ENCODE data around the gene SERPINB7. TPM values are rescaled to one million over a fixed set of nuclear protein-coding genes. Genes with fewer than 3 reads are reported as not detected.

The SERPINB7 gene
- polyA plus RNA-seq, 1 of the 3 experiments (the other 2 are of a cell fraction), result 99.5 TPM

DNA sequence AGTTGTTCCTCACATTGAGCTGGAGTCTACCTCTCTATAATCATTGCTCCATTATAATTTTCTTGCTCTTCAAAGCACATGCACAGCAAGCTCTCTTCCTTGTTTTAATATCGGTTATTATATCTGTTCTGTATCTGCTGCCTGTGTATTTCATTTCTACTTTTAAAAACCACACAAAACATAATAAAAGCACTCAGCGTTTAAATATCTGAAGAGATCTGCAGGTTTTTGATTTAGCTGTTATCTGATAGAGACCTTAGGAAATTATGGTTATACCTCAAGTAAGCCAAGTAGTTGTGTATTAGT, 49.0 kb downstream of the SERPINB7 start:
- Histone ChIP-seq H3F3A (replicated peaks; ENCODE audit: insufficient read depth) (peaks cover 5% of the 10 kb centered on the region), H3K27ac (ENCODE audit: low read depth in 2 of 2, low read length in 1 of 2) (no peak overlapping the region; a peak in 1 of 4 replicates), H3K36me3 (replicated peaks in 1 of 2; ENCODE audit: control insufficient read depth in 1 of 2, insufficient read depth in 2 of 2, low read length in 1 of 2) (no peaks in the 10 kb centered on the region), H3K4me2 (0 out of 2 replicates have a peak overlapping the region, but pooled peaks have one; percentile 11), H2AFZ (ENCODE audit: low read depth) (peak overlapping the region; percentile 37; the same call in 1 of the 2 replicates), H3K9me2 (no peaks in the 10 kb centered on the region), H3K4me1 (ENCODE audit: control insufficient read depth in 1 of 2, insufficient read depth in 2 of 2, low read depth in 1 of 2, low read length in 1 of 2) (peaks cover 4 to 11% of the 10 kb centered on the region in 2 experiments; a peak in 3 of 4 replicates), H3K4me3 (ENCODE audit: low read depth in 2 of 2, low read length in 1 of 2) (no peak overlapping the region; a peak in 1 of 4 replicates), H4K20me1 (ENCODE audit: insufficient read depth) (no peaks in the 10 kb centered on the region), H3K9ac (no peak overlapping the region), H3K79me2 (ENCODE audit: insufficient read depth) (no peaks in the 10 kb centered on the region), H3K27me3 (ENCODE audit: insufficient read depth) (no peaks in the 10 kb centered on the region), H3K9me3 (no peaks in the 10 kb centered on the region)
- no peak for TF ChIP-seq NRF1 (IDR thresholded peaks at IDR 0.05; ENCODE audit: low read depth, low read length)
- TF ChIP-seq, protein P1, sequence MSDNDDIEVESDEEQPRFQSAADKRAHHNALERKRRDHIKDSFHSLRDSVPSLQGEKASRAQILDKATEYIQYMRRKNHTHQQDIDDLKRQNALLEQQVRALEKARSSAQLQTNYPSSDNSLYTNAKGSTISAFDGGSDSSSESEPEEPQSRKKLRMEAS (IDR thresholded peaks at IDR 0.05; ENCODE audit: low read depth), result no peak
- no peak for TF ChIP-seq FOXJ3 (CRISPR knock-in tag; IDR thresholded peaks at IDR 0.05)
- no peak for TF ChIP-seq TEAD4 (IDR thresholded peaks at IDR 0.05; ENCODE audit: borderline replicate concordance, insufficient read depth)
- TF ChIP-seq FOXM1 (IDR thresholded peaks at IDR 0.05; ENCODE audit: low read depth), result no peak
- no peak for TF ChIP-seq JUND (IDR thresholded peaks at IDR 0.05)
- TF ChIP-seq YY1 (IDR thresholded peaks at IDR 0.05; ENCODE audit: low read depth), result no peak
- TF ChIP-seq, protein P2, sequence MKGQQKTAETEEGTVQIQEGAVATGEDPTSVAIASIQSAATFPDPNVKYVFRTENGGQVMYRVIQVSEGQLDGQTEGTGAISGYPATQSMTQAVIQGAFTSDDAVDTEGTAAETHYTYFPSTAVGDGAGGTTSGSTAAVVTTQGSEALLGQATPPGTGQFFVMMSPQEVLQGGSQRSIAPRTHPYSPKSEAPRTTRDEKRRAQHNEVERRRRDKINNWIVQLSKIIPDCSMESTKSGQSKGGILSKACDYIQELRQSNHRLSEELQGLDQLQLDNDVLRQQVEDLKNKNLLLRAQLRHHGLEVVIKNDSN (IDR thresholded peaks at IDR 0.05; ENCODE audit: borderline replicate concordance, low read depth), result no peak
- TF ChIP-seq GABPA (IDR thresholded peaks at IDR 0.05; ENCODE audit: low read depth), result no peak
- TF ChIP-seq, protein P3, sequence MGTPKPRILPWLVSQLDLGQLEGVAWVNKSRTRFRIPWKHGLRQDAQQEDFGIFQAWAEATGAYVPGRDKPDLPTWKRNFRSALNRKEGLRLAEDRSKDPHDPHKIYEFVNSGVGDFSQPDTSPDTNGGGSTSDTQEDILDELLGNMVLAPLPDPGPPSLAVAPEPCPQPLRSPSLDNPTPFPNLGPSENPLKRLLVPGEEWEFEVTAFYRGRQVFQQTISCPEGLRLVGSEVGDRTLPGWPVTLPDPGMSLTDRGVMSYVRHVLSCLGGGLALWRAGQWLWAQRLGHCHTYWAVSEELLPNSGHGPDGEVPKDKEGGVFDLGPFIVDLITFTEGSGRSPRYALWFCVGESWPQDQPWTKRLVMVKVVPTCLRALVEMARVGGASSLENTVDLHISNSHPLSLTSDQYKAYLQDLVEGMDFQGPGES (IDR thresholded peaks at IDR 0.05; ENCODE audit: low read depth, low read length), result no peak
- no peak for TF ChIP-seq RXRA (IDR thresholded peaks at IDR 0.05; ENCODE audit: borderline replicate concordance, low read depth)
- TF ChIP-seq RCOR1 (IDR thresholded peaks at IDR 0.05; ENCODE audit: low read length), result no peak
- TF ChIP-seq, protein P4, sequence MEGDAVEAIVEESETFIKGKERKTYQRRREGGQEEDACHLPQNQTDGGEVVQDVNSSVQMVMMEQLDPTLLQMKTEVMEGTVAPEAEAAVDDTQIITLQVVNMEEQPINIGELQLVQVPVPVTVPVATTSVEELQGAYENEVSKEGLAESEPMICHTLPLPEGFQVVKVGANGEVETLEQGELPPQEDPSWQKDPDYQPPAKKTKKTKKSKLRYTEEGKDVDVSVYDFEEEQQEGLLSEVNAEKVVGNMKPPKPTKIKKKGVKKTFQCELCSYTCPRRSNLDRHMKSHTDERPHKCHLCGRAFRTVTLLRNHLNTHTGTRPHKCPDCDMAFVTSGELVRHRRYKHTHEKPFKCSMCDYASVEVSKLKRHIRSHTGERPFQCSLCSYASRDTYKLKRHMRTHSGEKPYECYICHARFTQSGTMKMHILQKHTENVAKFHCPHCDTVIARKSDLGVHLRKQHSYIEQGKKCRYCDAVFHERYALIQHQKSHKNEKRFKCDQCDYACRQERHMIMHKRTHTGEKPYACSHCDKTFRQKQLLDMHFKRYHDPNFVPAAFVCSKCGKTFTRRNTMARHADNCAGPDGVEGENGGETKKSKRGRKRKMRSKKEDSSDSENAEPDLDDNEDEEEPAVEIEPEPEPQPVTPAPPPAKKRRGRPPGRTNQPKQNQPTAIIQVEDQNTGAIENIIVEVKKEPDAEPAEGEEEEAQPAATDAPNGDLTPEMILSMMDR (IDR thresholded peaks at IDR 0.05), result no peak
- TF ChIP-seq ELF1 (IDR thresholded peaks at IDR 0.05), result no peak
- TF ChIP-seq, protein P5, sequence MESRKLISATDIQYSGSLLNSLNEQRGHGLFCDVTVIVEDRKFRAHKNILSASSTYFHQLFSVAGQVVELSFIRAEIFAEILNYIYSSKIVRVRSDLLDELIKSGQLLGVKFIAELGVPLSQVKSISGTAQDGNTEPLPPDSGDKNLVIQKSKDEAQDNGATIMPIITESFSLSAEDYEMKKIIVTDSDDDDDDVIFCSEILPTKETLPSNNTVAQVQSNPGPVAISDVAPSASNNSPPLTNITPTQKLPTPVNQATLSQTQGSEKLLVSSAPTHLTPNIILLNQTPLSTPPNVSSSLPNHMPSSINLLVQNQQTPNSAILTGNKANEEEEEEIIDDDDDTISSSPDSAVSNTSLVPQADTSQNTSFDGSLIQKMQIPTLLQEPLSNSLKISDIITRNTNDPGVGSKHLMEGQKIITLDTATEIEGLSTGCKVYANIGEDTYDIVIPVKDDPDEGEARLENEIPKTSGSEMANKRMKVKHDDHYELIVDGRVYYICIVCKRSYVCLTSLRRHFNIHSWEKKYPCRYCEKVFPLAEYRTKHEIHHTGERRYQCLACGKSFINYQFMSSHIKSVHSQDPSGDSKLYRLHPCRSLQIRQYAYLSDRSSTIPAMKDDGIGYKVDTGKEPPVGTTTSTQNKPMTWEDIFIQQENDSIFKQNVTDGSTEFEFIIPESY (IDR thresholded peaks at IDR 0.05; ENCODE audit: borderline replicate concordance, low read depth), result no peak
- TF ChIP-seq POLR2AphosphoS5 (IDR thresholded peaks at IDR 0.05; ENCODE audit: low read depth, low read length), result no peak
- no peak for TF ChIP-seq EP300 (IDR thresholded peaks at IDR 0.05; ENCODE audit: borderline replicate concordance in 1 of 2, low read depth in 1 of 2, low read length in 1 of 2)
- no peak for TF ChIP-seq MEF2A (IDR thresholded peaks at IDR 0.05; ENCODE audit: borderline replicate concordance, low read depth)
- POLR2A ChIA-PET, result no interaction called here
- DNase-seq, result no peak
- WGBS (ENCODE audit: low lambda C conversion rate), result 16% methylated on average over 2 of the region's 2 CpGs
- CTCF ChIA-PET, result interaction anchor here (0.7 to 2.4 kb wide), 10 partner anchors 11 to 302 kb away, joined by 3 to 11 read pairs (median 4); no protein-coding TSS in a partner anchor

All from SK-N-SH (cell line).